ENCODE results near the gene CDC45.

DNA sequence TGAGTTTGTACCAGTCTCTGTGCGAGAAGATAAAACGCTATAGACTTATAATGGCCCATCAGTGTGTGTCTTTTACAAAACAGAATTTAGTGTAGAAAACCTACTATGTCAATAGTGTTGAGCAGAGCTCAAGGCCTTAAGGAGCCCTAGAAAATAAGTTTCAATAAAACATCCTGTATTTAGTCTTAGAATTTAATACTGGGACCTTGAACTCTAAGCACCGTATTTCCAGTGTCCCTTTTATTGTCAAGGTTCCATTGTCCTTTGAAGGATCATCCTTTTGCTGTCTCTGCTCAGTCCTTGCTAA is 16.6 kb downstream of the CDC45 start:
- TF ChIP-seq CTCF (IDR thresholded peaks at IDR 0.05) = no peak
- TF ChIP-seq POLR2A (IDR thresholded peaks at IDR 0.05) = no peak
